GM04504 (cell line): ENCODE measurements around the gene TNFRSF19.

Source experiments
- DNase-seq: peaks from one replicate; pipeline ENCODE4 v3.0.0-alpha.2; 2012; ENCODE audit warnings: low read depth

The TNFRSF19 gene

GRCh38 chr13:23628765-23629565 lies 58.8 kb downstream of the TNFRSF19 start:
- DNase-seq = no peak

GRCh38 chr13:23629566-23630272 lies 59.5 kb downstream of the TNFRSF19 start:
- no peak for DNase-seq

- DNase-seq = no peak
Observed at GRCh38 chr13:23630349-23631093, 60.3 kb downstream of the TNFRSF19 start.

GRCh38 chr13:23631311-23632047 lies 61.3 kb downstream of the TNFRSF19 start:
- no peak for DNase-seq

GRCh38 chr13:23632048-23632582 lies 61.9 kb downstream of the TNFRSF19 start:
- no peak for DNase-seq

GRCh38 chr13:23632741-23633140 lies 62.5 kb downstream of the TNFRSF19 start:
- no peak for DNase-seq

GRCh38 chr13:23634897-23635296 lies 64.7 kb downstream of the TNFRSF19 start:
- no peak for DNase-seq

- DNase-seq = no peak
Observed at GRCh38 chr13:23636360-23636759, 66.1 kb downstream of the TNFRSF19 start.

GRCh38 chr13:23637829-23638228 lies 67.6 kb downstream of the TNFRSF19 start:
- no peak for DNase-seq

- DNase-seq = no peak
Observed at GRCh38 chr13:23639674-23640073, 69.5 kb downstream of the TNFRSF19 start.

GRCh38 chr13:23642110-23642509 lies 71.9 kb downstream of the TNFRSF19 start:
- DNase-seq = no peak

- DNase-seq = no peak
Observed at GRCh38 chr13:23643338-23644125, 73.3 kb downstream of the TNFRSF19 start.

GRCh38 chr13:23644126-23644419 lies 73.9 kb downstream of the TNFRSF19 start:
- DNase-seq = no peak

GRCh38 chr13:23644527-23645138 lies 74.4 kb downstream of the TNFRSF19 start:
- no peak for DNase-seq

- DNase-seq = no peak
Observed at GRCh38 chr13:23645851-23646250, 75.6 kb downstream of the TNFRSF19 start.

- no peak for DNase-seq
Observed at GRCh38 chr13:23651439-23651838, 81.2 kb downstream of the TNFRSF19 start.

- no peak for DNase-seq
Observed at GRCh38 chr13:23651887-23652286, 81.7 kb downstream of the TNFRSF19 start.

GRCh38 chr13:23652909-23653726 lies 82.9 kb downstream of the TNFRSF19 start:
- DNase-seq = no peak
